Fibroblast of villous mesenchyme (primary cell): ENCODE data around the gene DYRK1A. TPM values are rescaled to one million over a fixed set of nuclear protein-coding genes. Genes with fewer than 3 reads are reported as not detected.
"Not testable (repeated sequence)": the region's sequence is repeated elsewhere in the genome, so short reads cannot be mapped to it uniquely, and the experiment has no call there.

Source experiments
- DNase-seq: peaks from one replicate; pipeline ENCODE4 v3.0.0-alpha.2; 2010; ENCODE audit warnings: low read depth
- H3K4me3 ChIP-seq: 2 replicates; pipeline ENCODE4 v1.5.1; 2011; ENCODE audit warnings: low read depth, mild to moderate bottlenecking, low read length
- CTCF ChIP-seq: IDR thresholded peaks from 2 replicates; pipeline ENCODE4 v1.5.1; 2012; ENCODE audit warnings: low read depth, mild to moderate bottlenecking, low read length; ENCODE audit not compliant: insufficient read depth
- total RNA-seq: library from RNA; depleted of rRNA; stranded (reverse); fragments of >200 nt; gene quantifications from 2 replicates; pipeline ENCODE4 v1.2.3, GENCODE V29; 2012

Gene DYRK1A
- total RNA-seq, 1 donor: 77.7 TPM

GRCh38 chr21:37522641-37523295 lies 156.2 kb downstream of the DYRK1A start:
- TF ChIP-seq CTCF: no peak
- H3K4me3 ChIP-seq: no peak overlapping the region
- DNase-seq: no peak

- not testable (repeated sequence) for DNase-seq, H3K4me3 ChIP-seq
These were observed 158.4 kb downstream of the DYRK1A start for GRCh38 chr21:37524944-37525343.

GRCh38 chr21:37525810-37526209 lies 159.2 kb downstream of the DYRK1A start:
- peak; percentile 20 for DNase-seq
- H3K4me3 ChIP-seq: no peak overlapping the region
- TF ChIP-seq CTCF: no peak

GRCh38 chr21:37527103-37527502 lies 160.5 kb downstream of the DYRK1A start:
- no peak for DNase-seq
- no peak for TF ChIP-seq CTCF

GRCh38 chr21:37527716-37528115 lies 161.1 kb downstream of the DYRK1A start:
- no peak for TF ChIP-seq CTCF
- no peak overlapping the region for H3K4me3 ChIP-seq
- DNase-seq: no peak

More at GRCh38 chr21:37527103-37527502, 160.5 kb downstream of the DYRK1A start:
- H3K4me3 ChIP-seq: no peak overlapping the region

GRCh38 chr21:37528150-37528937 lies 161.8 kb downstream of the DYRK1A start:
- no peak for TF ChIP-seq CTCF
- no peak for DNase-seq
- H3K4me3 ChIP-seq: no peak overlapping the region

- H3K4me3 ChIP-seq: no peak overlapping the region
- no peak for TF ChIP-seq CTCF
- DNase-seq: no peak
These were observed 163.1 kb downstream of the DYRK1A start for GRCh38 chr21:37529649-37530048.
